ENCODE data around the gene PCBP3.

DNA sequence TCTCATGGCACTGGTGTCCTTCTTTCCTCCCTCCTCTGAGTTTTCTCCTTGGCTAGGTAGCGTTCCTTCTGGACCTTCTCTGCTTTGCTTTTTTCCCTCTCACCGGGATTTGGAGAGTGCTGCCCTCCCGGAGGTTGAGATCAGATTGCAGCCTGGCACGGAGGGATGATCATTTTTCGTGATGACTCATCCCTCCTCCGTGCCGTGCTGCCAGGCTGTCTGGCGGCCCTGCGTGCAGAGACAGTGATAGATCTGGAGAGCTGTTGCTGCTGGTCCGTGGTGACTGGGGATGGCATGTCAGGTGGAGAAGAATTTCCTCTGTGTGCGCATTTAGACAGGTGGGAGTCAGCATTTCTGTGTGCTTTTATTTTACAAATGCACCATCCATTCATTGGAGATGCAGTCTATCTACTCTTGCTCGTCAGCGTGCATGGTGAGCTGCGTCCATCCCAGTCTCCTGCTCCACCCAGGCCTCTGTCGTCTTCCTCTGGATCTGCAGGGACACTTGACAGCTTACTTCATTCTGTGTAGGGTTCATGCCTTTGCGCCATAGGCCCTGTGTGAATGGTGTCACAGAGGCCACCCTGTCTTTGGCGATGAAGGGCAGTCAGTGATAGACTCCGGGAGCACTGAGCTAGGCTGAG lies 104.4 kb downstream of the PCBP3 start:
- TF ChIP-seq POLR2AphosphoS5 (IDR thresholded peaks at IDR 0.05): no peak
- TF ChIP-seq, protein P1, sequence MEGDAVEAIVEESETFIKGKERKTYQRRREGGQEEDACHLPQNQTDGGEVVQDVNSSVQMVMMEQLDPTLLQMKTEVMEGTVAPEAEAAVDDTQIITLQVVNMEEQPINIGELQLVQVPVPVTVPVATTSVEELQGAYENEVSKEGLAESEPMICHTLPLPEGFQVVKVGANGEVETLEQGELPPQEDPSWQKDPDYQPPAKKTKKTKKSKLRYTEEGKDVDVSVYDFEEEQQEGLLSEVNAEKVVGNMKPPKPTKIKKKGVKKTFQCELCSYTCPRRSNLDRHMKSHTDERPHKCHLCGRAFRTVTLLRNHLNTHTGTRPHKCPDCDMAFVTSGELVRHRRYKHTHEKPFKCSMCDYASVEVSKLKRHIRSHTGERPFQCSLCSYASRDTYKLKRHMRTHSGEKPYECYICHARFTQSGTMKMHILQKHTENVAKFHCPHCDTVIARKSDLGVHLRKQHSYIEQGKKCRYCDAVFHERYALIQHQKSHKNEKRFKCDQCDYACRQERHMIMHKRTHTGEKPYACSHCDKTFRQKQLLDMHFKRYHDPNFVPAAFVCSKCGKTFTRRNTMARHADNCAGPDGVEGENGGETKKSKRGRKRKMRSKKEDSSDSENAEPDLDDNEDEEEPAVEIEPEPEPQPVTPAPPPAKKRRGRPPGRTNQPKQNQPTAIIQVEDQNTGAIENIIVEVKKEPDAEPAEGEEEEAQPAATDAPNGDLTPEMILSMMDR (IDR thresholded peaks at IDR 0.05; ENCODE audit: poor library complexity, severe bottlenecking): no peak
- no peak for TF ChIP-seq RAD21 (conservative IDR thresholded peaks at IDR 0.05)
- no peak for TF ChIP-seq SMC3 (conservative IDR thresholded peaks at IDR 0.05; ENCODE audit: poor library complexity)
- TF ChIP-seq EZH2 (IDR thresholded peaks at IDR 0.05; ENCODE audit: borderline replicate concordance, insufficient read depth, low read length, poor library complexity, severe bottlenecking): no peak

All from neural cell (in vitro differentiated cells).